Cardiac fibroblast (primary cell): Measurements from ENCODE around the gene PTPRE.

ENCODE experiments used
- DNase-seq, 2 donors: peaks; one replicate each; pipeline versions ENCODE4 v3.0.0 to v3.0.0-alpha.2; 2010; ENCODE audit warnings: low read depth in 2 of 2
- H3K4me3 ChIP-seq, 2 donors: replicated peaks in 1 of 2; 1 replicate in 1 of 2; 2 replicates in 1 of 2; pipeline ENCODE4 v1.5.1; 2011; ENCODE audit warnings: low read depth in 2 of 2, low read length in 2 of 2, mild to moderate bottlenecking in 2 of 2, moderate library complexity in 1 of 2
- TF ChIP-seq, protein P1 (sequence below): IDR thresholded peaks from one replicate; pipeline ENCODE4 v1.5.1; 2011; ENCODE audit warnings: low read depth, mild to moderate bottlenecking, low read length, inconsistent platforms

PTPRE gene

DNA sequence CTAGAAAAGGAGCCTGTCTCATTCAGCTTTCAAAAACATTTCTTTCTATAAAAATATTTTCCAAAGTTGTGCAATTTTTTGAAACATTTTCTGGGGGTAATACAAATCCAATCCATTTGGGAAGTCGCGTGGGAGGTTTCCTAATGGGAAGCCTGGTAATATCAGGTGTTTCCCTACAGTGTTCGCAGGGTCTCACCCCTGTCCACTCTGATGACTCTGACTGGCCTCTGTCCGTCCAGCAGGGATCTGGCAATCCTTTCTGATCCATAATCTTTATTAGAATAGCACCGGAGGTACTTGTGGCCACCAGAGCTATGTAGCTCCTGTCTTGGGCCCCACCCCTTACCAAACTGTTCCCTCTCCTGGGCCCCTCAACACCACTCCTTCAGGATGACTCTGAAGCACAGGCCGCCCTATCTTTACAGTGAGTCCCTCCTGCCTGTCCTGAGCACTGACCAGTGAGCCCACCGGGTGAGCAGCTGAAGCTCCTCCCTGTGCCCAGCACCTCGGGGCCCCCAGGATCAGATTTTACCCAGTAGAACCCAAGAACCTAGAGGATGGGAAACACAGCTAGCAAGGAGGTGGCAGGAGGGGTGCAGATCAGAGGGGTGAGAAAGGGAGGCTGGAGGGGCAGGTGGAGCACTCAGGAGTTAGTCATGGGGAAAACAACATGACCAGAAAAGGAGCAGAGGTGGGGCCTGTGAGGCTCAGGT is 84.8 kb downstream of the PTPRE start:
- no peak for DNase-seq
- TF ChIP-seq, protein P1, sequence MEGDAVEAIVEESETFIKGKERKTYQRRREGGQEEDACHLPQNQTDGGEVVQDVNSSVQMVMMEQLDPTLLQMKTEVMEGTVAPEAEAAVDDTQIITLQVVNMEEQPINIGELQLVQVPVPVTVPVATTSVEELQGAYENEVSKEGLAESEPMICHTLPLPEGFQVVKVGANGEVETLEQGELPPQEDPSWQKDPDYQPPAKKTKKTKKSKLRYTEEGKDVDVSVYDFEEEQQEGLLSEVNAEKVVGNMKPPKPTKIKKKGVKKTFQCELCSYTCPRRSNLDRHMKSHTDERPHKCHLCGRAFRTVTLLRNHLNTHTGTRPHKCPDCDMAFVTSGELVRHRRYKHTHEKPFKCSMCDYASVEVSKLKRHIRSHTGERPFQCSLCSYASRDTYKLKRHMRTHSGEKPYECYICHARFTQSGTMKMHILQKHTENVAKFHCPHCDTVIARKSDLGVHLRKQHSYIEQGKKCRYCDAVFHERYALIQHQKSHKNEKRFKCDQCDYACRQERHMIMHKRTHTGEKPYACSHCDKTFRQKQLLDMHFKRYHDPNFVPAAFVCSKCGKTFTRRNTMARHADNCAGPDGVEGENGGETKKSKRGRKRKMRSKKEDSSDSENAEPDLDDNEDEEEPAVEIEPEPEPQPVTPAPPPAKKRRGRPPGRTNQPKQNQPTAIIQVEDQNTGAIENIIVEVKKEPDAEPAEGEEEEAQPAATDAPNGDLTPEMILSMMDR, result no peak
- no peak overlapping the region for H3K4me3 ChIP-seq

DNA sequence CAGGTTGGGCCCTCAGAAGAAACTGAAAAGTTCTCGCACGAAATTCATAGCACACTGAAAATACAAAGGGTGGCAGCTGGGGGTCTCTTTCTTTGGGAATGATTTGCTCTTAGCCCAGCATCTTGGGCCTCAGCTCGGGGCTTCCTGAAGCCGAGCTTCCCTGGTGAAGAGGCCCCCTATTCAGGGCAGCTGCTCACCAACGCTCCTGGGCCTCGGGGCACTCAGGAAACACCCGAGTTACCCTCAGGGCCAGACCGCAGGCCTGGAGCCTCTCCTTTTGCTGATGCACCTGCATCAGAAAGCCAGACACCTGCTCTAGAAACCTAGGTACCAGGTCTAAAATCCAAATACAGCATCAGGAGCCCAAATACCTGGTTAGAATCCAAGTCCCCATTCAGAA is 85.5 kb downstream of the PTPRE start:
- H3K4me3 ChIP-seq, result no peak overlapping the region
- no peak for DNase-seq
- TF ChIP-seq, protein P1, result no peak

DNA sequence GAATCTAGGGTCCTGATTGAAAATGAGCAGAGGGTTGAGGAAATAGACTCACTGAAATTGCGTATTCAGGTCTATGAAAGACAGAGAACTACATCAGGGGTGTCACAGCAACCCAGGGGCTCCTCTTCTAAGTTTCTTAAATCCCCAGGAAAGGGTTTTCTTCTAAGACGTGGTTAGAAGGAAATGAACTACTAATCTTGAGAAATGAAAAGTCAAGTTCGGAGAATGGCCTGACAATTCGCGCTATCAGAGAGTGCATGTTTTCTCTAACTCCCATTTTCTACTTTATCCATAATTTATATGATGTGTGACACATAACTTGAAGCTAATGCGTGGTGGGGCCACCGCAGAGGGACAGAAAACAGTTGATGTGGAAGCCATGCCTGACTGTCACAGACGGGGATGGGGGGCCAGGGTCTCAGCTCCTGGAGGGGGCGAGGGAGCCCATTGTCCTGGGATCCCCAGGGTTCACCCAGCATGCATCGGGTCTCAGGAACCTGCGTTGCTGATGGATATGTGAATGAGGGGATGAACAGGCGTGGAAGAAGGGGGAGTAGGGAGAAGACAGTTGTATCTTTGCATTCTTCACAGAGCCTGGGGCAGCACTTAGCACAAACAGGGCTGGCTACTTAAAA is 86.3 kb downstream of the PTPRE start:
- no peak for DNase-seq
- TF ChIP-seq, protein P1, result no peak
- H3K4me3 ChIP-seq, result no peak overlapping the region

DNA sequence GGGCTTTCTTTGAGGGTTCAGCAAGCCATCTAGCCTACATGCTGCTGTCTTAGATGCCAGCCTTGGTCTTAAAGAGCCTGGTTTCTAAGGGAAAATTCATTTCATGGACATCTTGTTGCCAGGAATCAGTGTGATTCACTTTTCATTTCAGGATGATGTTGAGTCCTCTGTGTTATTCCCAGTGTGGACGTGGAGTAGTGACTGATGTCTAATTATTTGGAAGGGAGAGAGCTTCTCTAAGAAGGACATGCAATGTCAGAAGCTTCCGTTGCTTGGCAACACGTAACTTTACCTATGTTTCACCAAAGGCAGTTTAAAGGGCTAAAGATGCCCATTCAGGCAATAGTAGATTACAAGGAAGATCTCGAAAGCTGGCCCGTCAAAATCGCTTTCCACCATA is 89.0 kb downstream of the PTPRE start:
- no peak overlapping the region for H3K4me3 ChIP-seq
- TF ChIP-seq, protein P1, result no peak
- DNase-seq, result no peak

DNA sequence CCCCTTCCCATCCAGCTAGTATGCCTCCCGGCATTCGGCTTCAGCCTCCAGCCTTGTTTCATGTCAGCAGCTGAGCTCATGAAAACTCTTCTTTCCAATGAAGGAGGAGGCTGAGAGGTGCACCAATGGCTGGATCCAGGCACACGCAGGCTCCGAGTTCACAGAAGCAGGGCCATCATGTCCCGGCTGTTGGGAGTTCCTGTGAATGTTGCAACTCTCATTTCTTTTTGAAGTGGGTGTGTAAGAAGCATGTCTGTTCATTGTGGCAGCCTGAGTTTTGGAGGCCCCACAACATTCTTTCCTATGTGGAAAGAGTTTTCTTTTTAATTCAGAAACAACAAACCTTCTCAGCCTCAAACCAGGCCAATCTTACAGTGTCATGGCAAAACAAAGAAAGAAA is 89.7 kb downstream of the PTPRE start:
- H3K4me3 ChIP-seq, result no peak overlapping the region
- DNase-seq, result peak; percentile 44 to 73
- TF ChIP-seq, protein P1, result no peak

DNA sequence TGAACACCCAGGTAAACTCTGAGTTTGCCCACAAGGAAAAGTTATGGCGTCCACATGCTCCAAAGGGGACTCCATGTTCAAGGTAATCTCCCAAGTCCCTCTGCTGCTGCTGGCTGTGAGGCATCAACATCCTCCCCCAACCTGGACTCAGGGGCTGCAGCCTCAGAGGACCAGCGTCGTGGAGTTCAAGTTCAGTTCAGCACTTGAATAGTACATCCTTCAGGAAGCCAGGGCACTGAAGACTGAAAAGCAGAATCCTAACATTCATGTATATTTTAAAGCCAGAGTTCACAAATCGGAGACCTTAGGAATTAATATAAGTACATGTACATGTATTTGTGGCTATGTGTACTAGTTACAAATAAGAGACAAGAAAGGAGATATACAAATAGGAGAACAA is 90.4 kb downstream of the PTPRE start:
- no peak overlapping the region for H3K4me3 ChIP-seq
- TF ChIP-seq, protein P1, result no peak
- peak in 1 of 2 donors; percentile 29 for DNase-seq

DNA sequence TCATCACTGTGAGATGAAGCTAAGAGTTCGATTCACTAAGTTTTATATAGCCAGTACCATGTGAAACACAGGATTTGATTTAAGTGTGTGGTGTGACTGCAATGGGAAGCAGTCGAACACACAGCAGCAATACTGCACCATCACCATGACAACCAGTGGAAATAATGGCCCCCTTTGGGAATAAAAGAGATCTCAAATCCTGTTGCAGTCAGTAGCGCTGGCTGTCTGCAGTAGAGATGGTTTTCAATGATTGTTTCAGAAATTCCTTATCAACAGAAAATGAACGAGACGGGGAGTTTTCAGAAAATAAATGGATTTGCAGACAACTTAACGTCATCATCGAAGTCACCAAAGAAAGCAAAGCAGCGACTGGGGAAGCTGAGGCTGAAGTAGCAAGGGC is 91.0 kb downstream of the PTPRE start:
- no peak overlapping the region for H3K4me3 ChIP-seq
- peak; percentile 65 for DNase-seq
- TF ChIP-seq, protein P1, result no peak
